Cerebellar cortex (tissue), 1 donor: ENCODE data around the gene INTS6L.
A peak's percentile ranks its signal among the peaks of the same experiment; 100 is the strongest.

Experiments
- DNase-seq: peaks from one replicate; pipeline ENCODE4 v3.0.0-alpha.2; 2015; ENCODE audit warnings: low spot score

Gene INTS6L

GRCh38 chrX:135520553-135521404, at the start of gene INTS6L:
INTS6L (plus strand) TSS chrX:135520660; CDS start chrX:135520993, 333 bp downstream.
- DNase-seq, result peak; percentile 94

GRCh38 chrX:135476378-135476777, 44.1 kb upstream of the INTS6L start:
- DNase-seq, result no peak

- peak; percentile 58 for DNase-seq
These were observed 42.9 kb upstream of the INTS6L start for GRCh38 chrX:135477576-135477975.

GRCh38 chrX:135480076-135480475, 40.4 kb upstream of the INTS6L start:
- DNase-seq, result no peak

- no peak for DNase-seq
These were observed 38.7 kb upstream of the INTS6L start for GRCh38 chrX:135481696-135482179.

- peak; percentile 72 for DNase-seq
These were observed 35.7 kb upstream of the INTS6L start for GRCh38 chrX:135484641-135485289.

- no peak for DNase-seq
These were observed 30.9 kb upstream of the INTS6L start for GRCh38 chrX:135489542-135489941.

GRCh38 chrX:135490979-135491514, 29.4 kb upstream of the INTS6L start:
- DNase-seq, result no peak

- DNase-seq, result no peak
These were observed 26.0 kb upstream of the INTS6L start for GRCh38 chrX:135494453-135494852.

GRCh38 chrX:135497736-135498135, 22.7 kb upstream of the INTS6L start:
- DNase-seq, result peak; percentile 82

- no peak for DNase-seq
These were observed 22.2 kb upstream of the INTS6L start for GRCh38 chrX:135498236-135498635.

GRCh38 chrX:135505351-135505750, 15.1 kb upstream of the INTS6L start:
- DNase-seq, result no peak

- DNase-seq, result peak; percentile 60
These were observed 10.6 kb upstream of the INTS6L start for GRCh38 chrX:135509885-135510284.

GRCh38 chrX:135512508-135513129, 7.8 kb upstream of the INTS6L start:
- no peak for DNase-seq

- no peak for DNase-seq
These were observed 7.3 kb upstream of the INTS6L start for GRCh38 chrX:135513130-135513515.

GRCh38 chrX:135516376-135516775, 4.1 kb upstream of the INTS6L start:
- no peak for DNase-seq

- DNase-seq, result peak; percentile 62
These were observed 2.3 kb upstream of the INTS6L start for GRCh38 chrX:135518161-135518560.

- DNase-seq, result no peak
These were observed 373 bp upstream of the INTS6L start for GRCh38 chrX:135520022-135520552.

- peak; percentile 91 for DNase-seq
These were observed 1.1 kb downstream of the INTS6L start for GRCh38 chrX:135521405-135522131.

- no peak for DNase-seq
These were observed 1.7 kb downstream of the INTS6L start for GRCh38 chrX:135522132-135522530.

GRCh38 chrX:135522878-135523693, 2.6 kb downstream of the INTS6L start:
- DNase-seq, result no peak
